ENCODE data around the gene MAPK8. TPM values are rescaled to one million over a fixed set of nuclear protein-coding genes. Genes with fewer than 3 reads are reported as not detected.
A peak's percentile ranks its signal among the peaks of the same experiment; 100 is the strongest.

The MAPK8 gene
- polyA plus RNA-seq, 4 donors: 12.4 to 41.2 (median 22.3) TPM

DNA sequence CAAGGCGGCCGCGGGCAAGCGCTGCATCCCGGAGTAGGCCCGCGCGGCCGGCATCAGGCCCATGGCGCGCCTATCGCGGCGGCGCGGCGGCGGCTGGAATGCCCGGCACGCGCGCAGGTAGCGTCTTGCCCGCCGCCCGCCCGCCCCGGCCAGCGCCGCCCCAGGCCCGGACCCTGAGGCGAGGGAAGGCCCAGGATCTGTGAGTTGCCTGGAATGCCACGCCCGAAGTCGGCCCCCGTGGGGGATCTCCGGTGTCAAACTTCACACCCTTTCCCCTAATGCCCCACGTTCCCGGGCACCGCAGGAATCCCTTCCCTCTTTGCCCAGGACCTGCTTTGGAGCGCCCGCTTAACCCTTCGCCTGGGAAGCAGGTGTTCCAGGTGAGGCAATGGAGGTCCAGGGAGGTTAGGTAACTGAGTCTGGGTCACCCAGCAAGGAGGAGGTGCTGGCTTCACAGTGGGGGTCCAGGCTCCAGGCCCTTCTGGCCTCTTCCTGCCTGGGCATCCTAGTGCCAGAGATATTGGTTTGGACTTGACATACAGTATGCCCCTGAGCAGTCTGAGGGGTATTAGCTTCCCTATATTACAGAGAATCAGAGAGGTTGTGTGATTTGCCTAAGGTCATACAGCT, 160.2 kb downstream of the MAPK8 start:
- peak in 1 of 2 donors; percentile 37 for DNase-seq
- H3K9me3 ChIP-seq (ENCODE audit: control insufficient read depth in 2 of 2, insufficient read depth in 1 of 2, low read depth in 1 of 2, low read length in 1 of 2): no peaks in the 10 kb centered on the region
- no peaks in the 10 kb centered on the region for H3K36me3 ChIP-seq (ENCODE audit: control insufficient read depth in 3 of 3, insufficient read depth in 2 of 3, low read depth in 1 of 3, low read length in 3 of 3)
- peaks cover 0 to 13% (median 0%) of the 10 kb centered on the region in 3 donors for H3K27me3 ChIP-seq (ENCODE audit: control insufficient read depth in 3 of 3, insufficient read depth in 3 of 3, low read length in 3 of 3)
- no peak overlapping the region for H3K27ac ChIP-seq (ENCODE audit: low read depth in 1 of 3, low read length in 2 of 3)
- no peak for FAIRE-seq
- no peak overlapping the region for H3K4me3 ChIP-seq (ENCODE audit: low read depth in 1 of 3, low read length in 3 of 3)
- peaks cover 0 to 34% (median 0%) of the 10 kb centered on the region in 3 donors for H3K4me1 ChIP-seq (ENCODE audit: control insufficient read depth in 3 of 3, insufficient read depth in 2 of 3, low read depth in 1 of 3, low read length in 2 of 3)
- WGBS, 3 donors: 22 to 40% (median 29%) methylated on average over 15 to 43 of the region's 43 CpGs

DNA sequence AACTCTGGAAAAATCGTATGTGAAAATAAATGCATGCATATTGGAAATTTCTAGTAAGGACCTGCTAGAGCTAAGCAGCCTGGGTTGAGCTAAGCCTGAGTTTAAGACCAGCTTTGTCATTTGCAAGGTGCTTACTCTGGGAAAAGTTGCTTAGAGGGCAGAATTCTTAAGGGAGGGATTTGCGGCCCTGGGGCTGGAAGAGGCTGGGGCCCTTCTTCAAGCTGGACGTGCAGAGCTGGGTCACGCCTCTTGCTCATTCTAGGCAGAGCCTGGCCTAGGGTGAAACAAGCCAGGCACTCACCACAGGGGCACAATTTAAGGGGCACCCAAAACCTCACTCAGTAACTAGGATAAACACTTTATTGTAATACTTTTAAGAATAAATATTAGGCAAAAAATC, 161.2 kb downstream of the MAPK8 start:
- Histone ChIP-seq H3K27ac (ENCODE audit: low read depth in 1 of 3, low read length in 2 of 3) (peak overlapping the region in 1 of 3 donors; percentile 29), H3K27me3 (ENCODE audit: control insufficient read depth in 3 of 3, insufficient read depth in 3 of 3, low read length in 3 of 3) (peaks cover 0 to 13% (median 0%) of the 10 kb centered on the region in 3 donors), H3K4me1 (ENCODE audit: control insufficient read depth in 3 of 3, insufficient read depth in 2 of 3, low read depth in 1 of 3, low read length in 2 of 3) (peaks cover 0 to 34% (median 0%) of the 10 kb centered on the region in 3 donors), H3K9me3 (ENCODE audit: control insufficient read depth in 2 of 2, insufficient read depth in 1 of 2, low read depth in 1 of 2, low read length in 1 of 2) (no peaks in the 10 kb centered on the region), H3K36me3 (ENCODE audit: control insufficient read depth in 3 of 3, insufficient read depth in 2 of 3, low read depth in 1 of 3, low read length in 3 of 3) (no peaks in the 10 kb centered on the region), H3K4me3 (ENCODE audit: low read depth in 1 of 3, low read length in 3 of 3) (no peak overlapping the region)
- FAIRE-seq: no peak
- 82 to 85% (median 84%) methylated on average over 4 of the region's 4 CpGs for WGBS, 3 donors
- peak in 1 of 2 donors; percentile 46 for DNase-seq

DNA sequence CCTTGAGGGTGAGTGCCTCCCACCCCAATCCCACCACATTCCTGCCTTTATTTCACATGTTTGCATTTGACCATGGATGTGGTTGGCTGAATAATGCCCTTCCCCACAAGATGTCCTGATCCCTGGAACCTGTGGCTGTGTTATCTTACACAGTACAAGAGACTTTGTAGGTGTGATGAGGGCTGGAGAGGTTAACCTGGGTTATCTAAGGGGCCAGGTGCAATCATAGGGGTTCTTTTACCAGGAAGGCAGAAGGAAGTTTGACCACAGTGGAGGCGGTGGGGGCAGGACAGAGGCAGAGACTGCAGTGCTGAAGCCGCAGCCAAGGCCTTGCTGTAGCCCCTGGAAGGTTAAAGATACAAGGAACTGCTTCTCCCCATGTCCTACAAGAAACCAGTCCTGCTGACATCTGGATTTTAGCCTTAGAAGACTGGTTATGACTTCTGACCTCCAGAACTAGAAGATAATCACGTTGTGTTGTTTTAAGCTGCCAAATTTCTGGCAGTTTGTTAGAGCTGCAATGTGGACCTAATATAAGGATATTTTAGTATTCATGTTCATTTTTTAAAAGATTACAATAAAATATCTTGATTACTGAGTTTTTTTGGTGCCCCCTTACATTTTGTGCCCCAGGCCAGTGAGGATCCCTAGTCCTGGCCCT, 161.8 kb downstream of the MAPK8 start:
- FAIRE-seq: no peak
- no peaks in the 10 kb centered on the region for H3K9me3 ChIP-seq (ENCODE audit: control insufficient read depth in 2 of 2, insufficient read depth in 1 of 2, low read depth in 1 of 2, low read length in 1 of 2)
- peak overlapping the region in 1 of 3 donors; percentile 29 for H3K27ac ChIP-seq (ENCODE audit: low read depth in 1 of 3, low read length in 2 of 3)
- peaks cover 0 to 34% (median 0%) of the 10 kb centered on the region in 3 donors for H3K4me1 ChIP-seq (ENCODE audit: control insufficient read depth in 3 of 3, insufficient read depth in 2 of 3, low read depth in 1 of 3, low read length in 2 of 3)
- DNase-seq: peak in 1 of 2 donors; percentile 58
- 53 to 68% (median 64%) methylated on average over 3 of the region's 3 CpGs for WGBS, 3 donors
- no peaks in the 10 kb centered on the region for H3K36me3 ChIP-seq (ENCODE audit: control insufficient read depth in 3 of 3, insufficient read depth in 2 of 3, low read depth in 1 of 3, low read length in 3 of 3)
- H3K27me3 ChIP-seq (ENCODE audit: control insufficient read depth in 3 of 3, insufficient read depth in 3 of 3, low read length in 3 of 3): peaks cover 0 to 13% (median 0%) of the 10 kb centered on the region in 3 donors
- H3K4me3 ChIP-seq (ENCODE audit: low read depth in 1 of 3, low read length in 3 of 3): no peak overlapping the region

DNA sequence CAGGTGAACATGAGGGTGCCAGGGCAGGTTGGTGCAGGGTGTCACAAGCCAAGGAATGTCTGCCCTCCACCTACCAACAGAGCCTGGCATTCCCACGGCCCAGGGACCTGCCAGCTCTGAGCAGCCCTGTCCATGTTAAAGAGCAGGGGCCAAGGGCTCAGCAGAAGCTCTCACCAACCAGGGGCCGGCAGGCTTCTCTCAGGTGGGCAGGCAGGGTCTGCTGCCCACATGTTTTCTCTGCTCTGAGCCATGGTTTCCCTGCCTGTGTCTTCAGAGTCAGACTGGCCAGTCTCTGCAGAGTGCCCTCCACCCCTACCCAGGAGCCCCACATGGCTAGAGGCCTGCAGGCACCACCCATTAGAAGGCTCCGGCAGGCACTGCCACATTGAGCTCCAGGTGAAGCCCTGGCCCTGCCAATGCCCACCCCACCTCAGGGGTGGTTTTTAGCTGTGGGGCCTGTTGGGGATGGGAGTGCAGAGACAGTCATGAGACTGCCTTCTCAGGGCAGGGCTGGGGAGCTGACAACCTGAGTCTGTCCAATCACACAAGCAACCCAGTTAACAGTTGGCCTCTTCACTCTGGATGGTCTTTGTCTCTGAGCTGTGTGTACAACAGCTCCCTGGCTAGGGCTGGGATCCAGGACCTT, 162.5 kb downstream of the MAPK8 start:
- peak in 1 of 2 donors; percentile 16 for DNase-seq
- Histone ChIP-seq H3K36me3 (ENCODE audit: control insufficient read depth in 3 of 3, insufficient read depth in 2 of 3, low read depth in 1 of 3, low read length in 3 of 3) (no peaks in the 10 kb centered on the region), H3K4me1 (ENCODE audit: control insufficient read depth in 3 of 3, insufficient read depth in 2 of 3, low read depth in 1 of 3, low read length in 2 of 3) (peaks cover 0 to 34% (median 0%) of the 10 kb centered on the region in 3 donors), H3K27me3 (ENCODE audit: control insufficient read depth in 3 of 3, insufficient read depth in 3 of 3, low read length in 3 of 3) (peaks cover 0 to 13% (median 0%) of the 10 kb centered on the region in 3 donors), H3K4me3 (ENCODE audit: low read depth in 1 of 3, low read length in 3 of 3) (no peak overlapping the region), H3K9me3 (ENCODE audit: control insufficient read depth in 2 of 2, insufficient read depth in 1 of 2, low read depth in 1 of 2, low read length in 1 of 2) (no peaks in the 10 kb centered on the region), H3K27ac (ENCODE audit: low read depth in 1 of 3, low read length in 2 of 3) (peak overlapping the region in 1 of 3 donors; percentile 29)
- 75 to 93% (median 92%) methylated on average over 3 of the region's 3 CpGs for WGBS, 3 donors
- no peak for FAIRE-seq

DNA sequence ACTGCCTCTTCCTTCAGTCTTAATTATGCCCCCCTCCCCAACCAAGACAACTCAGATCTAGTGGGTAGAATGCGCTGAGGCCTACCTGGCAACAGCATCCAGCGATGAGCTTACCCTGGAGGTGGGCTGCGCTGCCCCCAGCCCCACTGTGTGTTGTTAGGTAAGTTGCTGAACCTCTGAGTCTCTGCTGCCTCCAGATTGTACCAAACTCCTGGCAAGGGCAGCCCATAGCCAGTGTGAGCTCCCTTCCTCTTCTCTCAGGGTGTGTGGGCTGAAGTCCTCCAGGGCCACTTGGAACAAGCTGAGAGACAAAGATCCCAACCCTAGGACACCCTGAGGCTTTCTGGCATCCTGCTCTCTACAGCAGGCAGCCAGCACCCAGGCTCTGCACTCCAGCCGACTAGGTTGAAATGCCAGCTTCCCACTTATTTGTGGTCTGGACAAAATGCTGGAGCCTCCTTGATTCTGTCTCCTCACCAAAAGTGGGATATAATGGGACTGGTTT, 163.1 kb downstream of the MAPK8 start:
- no peaks in the 10 kb centered on the region for H3K9me3 ChIP-seq (ENCODE audit: control insufficient read depth in 2 of 2, insufficient read depth in 1 of 2, low read depth in 1 of 2, low read length in 1 of 2)
- no peaks in the 10 kb centered on the region for H3K36me3 ChIP-seq (ENCODE audit: control insufficient read depth in 3 of 3, insufficient read depth in 2 of 3, low read depth in 1 of 3, low read length in 3 of 3)
- WGBS, 3 donors: 75 to 85% (median 85%) methylated on average over 4 of the region's 4 CpGs
- DNase-seq (no peak), FAIRE-seq (no peak)
- H3K4me1 ChIP-seq (ENCODE audit: control insufficient read depth in 3 of 3, insufficient read depth in 2 of 3, low read depth in 1 of 3, low read length in 2 of 3): peaks cover 0 to 34% (median 0%) of the 10 kb centered on the region in 3 donors
- H3K27ac ChIP-seq (ENCODE audit: low read depth in 1 of 3, low read length in 2 of 3): peak overlapping the region in 1 of 3 donors; percentile 38
- H3K27me3 ChIP-seq (ENCODE audit: control insufficient read depth in 3 of 3, insufficient read depth in 3 of 3, low read length in 3 of 3): peaks cover 0 to 13% (median 0%) of the 10 kb centered on the region in 3 donors
- no peak overlapping the region for H3K4me3 ChIP-seq (ENCODE audit: low read depth in 1 of 3, low read length in 3 of 3)

DNA sequence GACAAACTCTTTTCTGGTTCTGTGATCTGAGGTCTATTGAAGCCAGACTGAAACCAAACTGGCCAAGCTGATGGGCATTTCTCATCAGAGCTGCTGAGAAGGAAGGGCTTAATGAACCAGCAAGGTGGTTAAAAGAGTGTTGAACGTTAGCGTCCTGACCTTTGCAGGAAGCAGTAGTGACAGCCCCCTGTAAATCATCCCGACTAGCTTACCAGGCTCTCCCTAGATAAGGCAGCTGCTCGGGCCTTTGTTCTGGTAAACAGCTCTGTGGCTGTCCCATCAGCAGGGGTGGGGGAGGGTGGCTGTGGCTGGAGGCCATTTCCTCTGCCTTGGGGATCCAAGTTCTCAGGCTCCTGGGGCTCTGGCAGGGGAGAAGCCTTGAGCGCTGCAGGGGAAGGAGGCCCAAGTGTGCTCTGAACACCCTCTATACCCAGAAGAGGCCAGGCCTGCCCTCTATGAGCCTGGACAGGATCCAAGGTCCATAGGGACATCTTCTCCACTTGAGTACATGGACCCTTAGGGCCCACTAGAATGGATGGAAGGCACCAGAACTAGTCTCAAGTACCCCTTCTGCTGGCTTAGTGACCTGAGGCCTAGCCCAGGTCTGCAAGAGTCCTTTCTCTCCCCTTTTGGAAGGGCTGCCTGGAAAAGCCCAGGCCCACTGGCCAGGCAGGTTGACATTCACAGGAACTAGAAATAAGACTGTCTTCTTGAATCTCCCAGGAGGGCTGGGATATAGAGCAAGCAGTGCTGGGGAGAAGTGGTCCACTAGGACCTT, 163.8 kb downstream of the MAPK8 start:
- H3K36me3 ChIP-seq (ENCODE audit: control insufficient read depth in 3 of 3, insufficient read depth in 2 of 3, low read depth in 1 of 3, low read length in 3 of 3): no peaks in the 10 kb centered on the region
- no peak overlapping the region for H3K27ac ChIP-seq (ENCODE audit: low read depth in 1 of 3, low read length in 2 of 3)
- H3K4me3 ChIP-seq (ENCODE audit: low read depth in 1 of 3, low read length in 3 of 3): no peak overlapping the region
- H3K9me3 ChIP-seq (ENCODE audit: control insufficient read depth in 2 of 2, insufficient read depth in 1 of 2, low read depth in 1 of 2, low read length in 1 of 2): no peaks in the 10 kb centered on the region
- WGBS, 3 donors: 35 to 48% (median 36%) methylated on average over 5 of the region's 5 CpGs
- H3K27me3 ChIP-seq (ENCODE audit: control insufficient read depth in 3 of 3, insufficient read depth in 3 of 3, low read length in 3 of 3): peaks cover 0 to 13% (median 0%) of the 10 kb centered on the region in 3 donors
- peaks cover 0 to 34% (median 0%) of the 10 kb centered on the region in 3 donors for H3K4me1 ChIP-seq (ENCODE audit: control insufficient read depth in 3 of 3, insufficient read depth in 2 of 3, low read depth in 1 of 3, low read length in 2 of 3)
- FAIRE-seq (no peak), DNase-seq (peak in 1 of 2 donors; percentile 55)

DNA sequence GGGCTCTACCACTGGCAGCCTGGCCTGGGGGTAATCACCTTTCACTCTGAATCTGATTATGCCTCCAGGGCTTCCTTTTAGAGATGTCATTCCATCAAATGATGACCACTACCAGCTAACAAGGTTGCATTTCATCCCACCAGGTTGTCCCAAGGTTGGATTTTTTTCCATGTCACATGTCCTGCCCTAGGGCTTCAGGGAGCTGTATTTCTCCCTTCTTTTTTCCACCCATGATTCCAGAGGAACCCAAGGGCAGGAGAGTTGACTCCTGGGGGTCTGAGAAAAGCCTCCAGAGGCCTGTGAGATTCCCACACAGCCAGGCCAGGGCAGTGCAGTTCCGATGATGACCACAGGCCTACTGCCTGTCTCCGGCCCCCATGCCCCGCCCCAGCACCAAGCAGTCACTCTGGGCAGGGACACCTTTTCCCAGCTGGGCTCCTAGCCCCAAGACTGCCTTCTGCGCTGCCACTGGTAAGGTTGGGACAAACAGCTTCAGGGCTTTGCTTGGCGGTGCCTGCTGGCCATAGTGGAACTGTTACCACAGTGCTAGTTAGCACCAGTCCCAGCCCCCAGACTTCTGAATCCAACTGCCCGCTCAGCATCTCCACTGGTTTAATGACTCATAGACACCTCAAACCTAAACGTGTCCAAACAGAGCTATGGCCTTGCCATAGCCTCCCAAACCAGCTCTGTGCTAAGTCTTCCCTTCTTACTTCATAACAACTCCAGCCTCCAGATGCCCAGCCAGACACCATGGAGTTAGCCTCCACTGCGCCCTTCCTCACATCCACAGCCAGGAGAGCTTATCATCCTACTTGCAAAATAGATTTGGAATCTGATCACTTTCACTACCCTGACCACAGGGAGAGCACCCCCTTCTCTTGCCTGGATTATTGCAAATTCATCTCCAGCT, 164.7 kb downstream of the MAPK8 start:
- DNase-seq (no peak), FAIRE-seq (no peak)
- peaks cover 0 to 5% (median 0%) of the 10 kb centered on the region in 3 donors for H3K27me3 ChIP-seq (ENCODE audit: control insufficient read depth in 3 of 3, insufficient read depth in 3 of 3, low read length in 3 of 3)
- H3K27ac ChIP-seq (ENCODE audit: low read depth in 1 of 3, low read length in 2 of 3): no peak overlapping the region
- H3K4me3 ChIP-seq (ENCODE audit: low read depth in 1 of 3, low read length in 3 of 3): no peak overlapping the region
- no peaks in the 10 kb centered on the region for H3K9me3 ChIP-seq (ENCODE audit: control insufficient read depth in 2 of 2, insufficient read depth in 1 of 2, low read depth in 1 of 2, low read length in 1 of 2)
- H3K4me1 ChIP-seq (ENCODE audit: control insufficient read depth in 3 of 3, insufficient read depth in 2 of 3, low read depth in 1 of 3, low read length in 2 of 3): peaks cover 0 to 34% (median 0%) of the 10 kb centered on the region in 3 donors
- H3K36me3 ChIP-seq (ENCODE audit: control insufficient read depth in 3 of 3, insufficient read depth in 2 of 3, low read depth in 1 of 3, low read length in 3 of 3): no peaks in the 10 kb centered on the region
- WGBS, 3 donors: 72 to 87% (median 78%) methylated on average over 8 of the region's 8 CpGs
